Endothelial cell of umbilical vein (primary cell): ENCODE measurements around the gene ABAT. TPM values are rescaled to one million over a fixed set of nuclear protein-coding genes. Genes with fewer than 3 reads are reported as not detected.

Experiments used
- BruUV-seq: library from RNA; stranded (reverse); fragments of 400-500 nt; replicated peaks from 2 replicates; lab custom pipeline; 2021; lab: Mats Ljungman, UMichigan
- CTCF ChIA-PET: fragments of 300-600, 350-600 bp; sonication (Branson Sonifier 250); formaldehyde crosslinking; loops from one replicate; lab custom pipeline; 2021; ENCODE audit warnings: antibody characterized with exemption, inconsistent platforms; lab: Charles Lee
- POLR2A ChIA-PET: fragments of 300-600, 350-600 bp; sonication (Branson Sonifier 250); formaldehyde crosslinking; loops from one replicate; lab custom pipeline; 2021; ENCODE audit warnings: antibody characterized with exemption, inconsistent platforms; lab: Charles Lee
- DNase-seq: peaks from one replicate; pipeline ENCODE4 v3.0.0-alpha.2; 2011; ENCODE audit warnings: low read depth, low spot score
- FAIRE-seq: peaks from 2 replicates; lab custom pipeline; 2011; peaks lifted over from hg19 to GRCh38; lab: Jason Lieb, UNC
- H2AFZ ChIP-seq: 2 replicates; pipeline ENCODE4 v1.6.0; 2012; ENCODE audit warnings: low read depth, low read length, control low read depth, inconsistent platforms
- H3K27ac ChIP-seq: 2 replicates; pipeline ENCODE4 v1.5.1; 2011; ENCODE audit warnings: low read depth, mild to moderate bottlenecking, control low read depth, low read length, moderate library complexity; ENCODE audit not compliant: insufficient read depth
- H3K27me3 ChIP-seq, 2 experiments: 2 replicates each; pipeline versions ENCODE4 v1.6.0 to v1.6.1; 2011; ENCODE audit warnings: low read length in 2 of 2, mixed read lengths in 1 of 2; ENCODE audit not compliant: control insufficient read depth in 2 of 2, insufficient read depth in 2 of 2
- H3K36me3 ChIP-seq, 2 experiments: 2 replicates in 1 of 2; 3 replicates in 1 of 2; pipeline ENCODE4 v1.5.1; 2011; ENCODE audit warnings: low read length in 2 of 2, mild to moderate bottlenecking in 1 of 2, moderate library complexity in 1 of 2; ENCODE audit not compliant: control insufficient read depth in 2 of 2, insufficient read depth in 2 of 2; ENCODE audit errors: extremely low read depth in 1 of 2
- H3K4me1 ChIP-seq: 3 replicates; pipeline ENCODE4 v1.5.1; 2011; ENCODE audit warnings: mild to moderate bottlenecking, low read length; ENCODE audit not compliant: control insufficient read depth, insufficient read depth; ENCODE audit errors: extremely low read depth
- H3K4me2 ChIP-seq: 2 replicates; pipeline ENCODE4 v1.6.1; 2011; ENCODE audit warnings: low read length, control low read depth, mixed read lengths; ENCODE audit not compliant: insufficient read depth
- H3K4me3 ChIP-seq, 3 experiments: fragments of 200-600 bp in 1 of 3; sonication (generic), shearing (Covaris generic) in 1 of 3; replicated peaks in 1 of 3; 2 replicates each; pipeline ENCODE4 v1.5.1; 2011 to 2016; ENCODE audit warnings: control low read depth in 3 of 3, low read length in 3 of 3, mild to moderate bottlenecking in 2 of 3, inconsistent platforms in 1 of 3, low read depth in 1 of 3, moderate library complexity in 1 of 3; ENCODE audit not compliant: insufficient read depth in 1 of 3
- H3K79me2 ChIP-seq: 2 replicates; pipeline ENCODE4 v1.6.0; 2012; ENCODE audit warnings: low read length, inconsistent platforms; ENCODE audit not compliant: control insufficient read depth, insufficient read depth
- H3K9ac ChIP-seq: replicated peaks from 2 replicates; pipeline ENCODE3; 2011; ENCODE audit warnings: low read length, control low read depth; ENCODE audit not compliant: insufficient read depth; ENCODE audit errors: extremely low read depth
- H3K9me1 ChIP-seq: replicated peaks from 3 replicates; pipeline ENCODE4 v1.6.0; 2011; ENCODE audit warnings: mild to moderate bottlenecking, low read length; ENCODE audit not compliant: control insufficient read depth, insufficient read depth; ENCODE audit errors: extremely low read depth
- H3K9me3 ChIP-seq: replicated peaks from 2 replicates; pipeline ENCODE4 v1.5.1; 2012; ENCODE audit warnings: low read length, inconsistent platforms; ENCODE audit not compliant: control insufficient read depth, insufficient read depth
- H4K20me1 ChIP-seq: replicated peaks from 2 replicates; pipeline ENCODE3; 2011; ENCODE audit warnings: mild to moderate bottlenecking, low read length; ENCODE audit not compliant: control insufficient read depth, insufficient read depth; ENCODE audit errors: extremely low read depth
- CTCF ChIP-seq, 2 donors: IDR thresholded peaks; 1 replicate in 1 of 2; 2 replicates in 1 of 2; pipeline ENCODE4 v1.5.1; 2011; ENCODE audit warnings: low read length in 2 of 2, mild to moderate bottlenecking in 2 of 2, moderate library complexity in 2 of 2, control low read depth in 1 of 2, inconsistent platforms in 1 of 2, low read depth in 1 of 2; ENCODE audit not compliant: insufficient read depth in 1 of 2; ENCODE audit errors: extremely low read depth in 1 of 2
- MAX ChIP-seq: IDR thresholded peaks from 2 replicates; pipeline ENCODE4 v1.6.1; 2011; ENCODE audit not compliant: insufficient read depth, insufficient read length
- MYC ChIP-seq: IDR thresholded peaks from one replicate; pipeline ENCODE4 v1.6.1; 2011; ENCODE audit warnings: mild to moderate bottlenecking, low read depth, low read length
- POLR2A ChIP-seq: IDR thresholded peaks from 2 replicates; pipeline ENCODE4 v1.6.1; 2012; ENCODE audit warnings: low read depth, mild to moderate bottlenecking, control low read depth, low read length
- POLR2AphosphoS5 ChIP-seq: IDR thresholded peaks from 2 replicates; pipeline ENCODE4 v1.6.1; 2012; ENCODE audit warnings: low read depth, mild to moderate bottlenecking, control low read depth, low read length, moderate library complexity; ENCODE audit not compliant: insufficient read depth
- dilution Hi-C: fragments of 300-500 bp; cut with MboI; formaldehyde crosslinking; loops from one replicate; pipeline ENCODE4 v1.15.0; 2019; ENCODE audit warnings: low sequenced_read_pairs; ENCODE audit not compliant: extremely low pct_ligation_motif_present
- intact Hi-C: fragments of 100-400 bp; cut with micrococcal nuclease; formaldehyde crosslinking; loops from one replicate; pipeline ENCODE4 v1.10.0; 2022
- polyA plus RNA-seq, 4 experiments: library from polyadenylated mRNA; depleted of rRNA in 3 of 4; stranded (reverse) in 3 of 4; unstranded in 1 of 4; fragments of >200 nt; gene quantifications; 2 replicates each; pipeline versions ENCODE4 v1.2.1 to v1.2.3, GENCODE V29; 2011 to 2012; ENCODE audit warnings: missing spikeins in 1 of 4
- total RNA-seq: library from RNA; stranded (reverse); gene quantifications from 2 replicates; pipeline ENCODE4 v1.2.3, GENCODE V29; 2021

ABAT gene
- total and polyA plus RNA-seq, 2 donors (not counting 3 experiments of a cell fraction or from before 2014, with no cell fraction given), result 1.3 to 1.4 TPM

- intact Hi-C loops, result no loop called here
- dilution Hi-C loops, result no loop called here
- FAIRE-seq (no peak), DNase-seq (no peak)
- Histone ChIP-seq H3K9me3 (no peaks in the 10 kb centered on the region), H2AFZ (no peak overlapping the region), H3K27me3 (no peaks in the 10 kb centered on the region), H3K9ac (no peak overlapping the region), H3K4me1 (peaks cover 2% of the 10 kb centered on the region), H3K36me3 (no peaks in the 10 kb centered on the region), H3K4me3 (no peak overlapping the region), H3K9me1 (no peaks in the 10 kb centered on the region), H3K79me2 (no peaks in the 10 kb centered on the region), H4K20me1 (no peaks in the 10 kb centered on the region), H3K27ac (no peak overlapping the region), H3K4me2 (no peak overlapping the region)
- POLR2A ChIA-PET, result no interaction called here
- TF ChIP-seq POLR2AphosphoS5 (no peak), MAX (no peak), POLR2A (no peak), MYC (no peak), CTCF (IDR thresholded peaks at IDR 0.05; ENCODE audit: extremely low read depth in 1 of 2, insufficient read depth in 1 of 2, low read depth in 1 of 2, low read length in 2 of 2) (no peak)
- CTCF ChIA-PET, result interaction anchor here (0.8 to 3.0 kb wide), 3 partner anchors 11 to 210 kb away, joined by 3 to 12 read pairs (median 11); no protein-coding TSS in a partner anchor
- no TSS peak for BruUV-seq
Observed at GRCh38 chr16:8669481-8669880, 4.9 kb upstream of the ABAT start.

- no peak overlapping the region for H3K9ac ChIP-seq
- TF ChIP-seq POLR2AphosphoS5 (no peak), MAX (no peak)
- no peaks in the 10 kb centered on the region for H3K9me3 ChIP-seq
- no peaks in the 10 kb centered on the region for H4K20me1 ChIP-seq
- no peak overlapping the region for H3K27ac ChIP-seq
- intact Hi-C loops (no loop called here), dilution Hi-C loops (no loop called here)
- DNase-seq, result no peak
- no TSS peak for BruUV-seq
- ChIA-PET CTCF (interaction anchor here (1.1 to 3.0 kb wide), 4 partner anchors 10 to 339 kb away, joined by 4 to 12 read pairs (median 5); partner anchors contain the start of gene TMEM186), POLR2A (no interaction called here)
- no peak for FAIRE-seq
- no peaks in the 10 kb centered on the region for H3K36me3 ChIP-seq
- H3K4me1 ChIP-seq, result peaks cover 6% of the 10 kb centered on the region
- H3K79me2 ChIP-seq, result no peaks in the 10 kb centered on the region
- H3K4me2 ChIP-seq, result no peak overlapping the region
- H3K27me3 ChIP-seq, result no peaks in the 10 kb centered on the region
- no peak overlapping the region for H3K4me3 ChIP-seq
- no peak overlapping the region for H2AFZ ChIP-seq
- H3K9me1 ChIP-seq, result no peaks in the 10 kb centered on the region
Observed at GRCh38 chr16:8670014-8670560, 4.3 kb upstream of the ABAT start.
